NCI-H1436 treated with DMSO at 0.1 percent for 48 hours (cell line): ENCODE results near the gene CASKIN2.
A peak's percentile ranks its signal among the peaks of the same experiment; 100 is the strongest.

ENCODE experiments used
- DNase-seq: peaks from one replicate; lab custom pipeline; 2025; lab: John Stamatoyannopoulos, UW

The CASKIN2 gene

DNA sequence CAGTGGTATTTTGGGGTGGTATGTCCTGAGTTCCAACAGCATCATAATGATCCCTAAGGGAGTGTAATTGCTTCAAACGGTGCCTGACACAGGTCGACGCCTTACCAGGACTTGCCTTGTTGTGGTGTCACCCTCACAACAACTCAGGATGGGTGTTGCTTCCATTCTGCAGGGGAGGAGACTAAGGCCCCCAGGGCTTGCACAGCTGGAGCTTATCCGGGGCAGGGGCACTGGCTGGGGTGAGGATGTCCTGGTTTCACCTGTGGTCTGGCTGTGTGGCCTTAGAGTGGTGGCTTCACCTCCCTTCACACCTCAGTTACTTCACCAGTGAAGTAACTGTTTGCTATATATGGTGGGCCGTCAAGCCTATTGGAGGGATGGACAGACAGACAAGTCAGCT lies 33.5 kb upstream of the CASKIN2 start:
- DNase-seq: no peak

DNA sequence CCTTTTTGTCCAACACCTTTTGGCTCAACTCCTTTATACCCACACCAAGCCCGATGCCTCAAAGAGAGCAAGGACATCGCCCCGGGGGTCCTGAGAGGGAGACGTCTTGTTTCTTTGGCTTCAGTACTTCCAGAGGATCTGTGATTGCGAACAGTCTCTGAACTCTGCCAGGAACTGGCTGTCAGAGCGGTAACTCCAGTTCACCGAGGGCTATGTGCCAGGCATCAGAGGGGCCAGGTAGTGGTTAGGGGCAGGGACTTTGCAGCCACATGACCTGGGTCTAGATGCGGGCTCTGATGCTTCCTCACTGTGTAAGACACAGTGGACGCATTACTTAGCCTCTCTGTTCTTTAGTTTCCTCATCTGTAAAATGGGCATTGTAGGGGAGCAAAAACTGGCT lies 31.8 kb upstream of the CASKIN2 start:
- no peak for DNase-seq

DNA sequence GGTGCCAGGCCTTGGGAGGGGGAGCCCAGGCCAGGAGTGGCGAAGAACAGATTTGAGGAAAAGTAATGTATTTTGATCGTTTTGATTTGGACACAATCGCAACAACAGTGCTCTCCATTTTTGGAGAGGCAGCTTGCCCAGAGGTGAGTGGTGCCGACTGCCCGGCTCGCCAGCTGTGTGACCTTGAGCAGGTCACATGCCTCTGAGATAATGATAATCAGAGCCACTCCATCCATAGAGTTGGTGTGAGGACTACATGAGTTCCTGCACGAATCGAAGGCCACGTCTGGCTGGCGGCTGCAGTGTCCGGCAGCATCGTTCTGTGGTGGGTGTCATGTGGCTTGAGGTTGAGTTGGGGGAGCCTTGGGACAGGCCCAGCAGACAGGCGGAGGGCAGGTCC lies 30.8 kb upstream of the CASKIN2 start:
- DNase-seq: no peak

DNA sequence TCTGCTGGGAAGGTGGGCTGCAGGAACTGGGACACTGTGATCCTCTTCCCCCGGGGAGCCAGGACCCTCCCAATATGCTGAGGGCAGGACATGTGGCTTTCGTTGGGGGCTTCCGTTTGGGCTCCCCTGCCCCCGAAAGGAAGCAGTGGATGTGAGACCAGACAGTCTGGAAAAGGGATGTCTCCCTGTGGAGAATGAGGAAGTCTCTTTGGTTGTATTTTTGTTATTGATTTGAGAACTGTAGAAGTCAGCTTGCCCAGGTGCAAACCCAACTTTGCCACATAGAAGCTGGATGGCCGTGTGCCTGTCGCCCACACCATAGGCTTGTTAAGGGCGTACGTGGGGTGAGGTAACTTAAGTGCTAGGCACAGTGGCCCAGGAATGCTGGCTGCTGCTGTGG lies 28.9 kb upstream of the CASKIN2 start:
- DNase-seq: no peak

DNA sequence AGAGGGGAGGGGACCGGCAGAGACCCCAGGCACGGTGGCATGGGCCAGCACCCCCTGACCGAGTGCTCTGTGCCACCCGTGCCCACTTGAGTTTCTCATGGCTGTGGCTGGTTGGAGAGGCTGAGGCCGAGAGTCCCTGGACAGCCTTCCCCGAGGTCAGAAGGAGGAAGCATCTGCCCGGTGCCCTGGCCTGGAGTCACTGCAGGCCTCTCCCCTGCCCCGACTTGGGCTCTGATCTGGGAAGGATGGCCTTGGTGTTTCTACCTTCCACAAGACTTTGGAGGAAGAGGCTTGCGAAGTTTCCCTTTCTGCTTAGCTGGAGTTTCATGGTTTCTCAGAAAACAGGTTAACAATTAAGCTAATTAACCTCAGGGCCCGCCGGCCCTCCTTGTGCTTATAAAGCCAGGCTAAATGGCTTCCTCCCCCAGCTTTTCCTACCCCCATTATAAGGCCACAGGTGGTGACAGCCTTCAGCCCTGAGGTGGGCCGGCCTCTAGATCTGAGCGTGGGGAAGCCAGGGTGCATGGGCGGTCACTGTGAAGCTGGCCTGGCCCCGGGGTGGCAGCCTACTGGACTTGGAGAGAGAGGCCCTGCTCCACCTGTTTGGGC lies 27.5 kb upstream of the CASKIN2 start:
- DNase-seq: no peak

DNA sequence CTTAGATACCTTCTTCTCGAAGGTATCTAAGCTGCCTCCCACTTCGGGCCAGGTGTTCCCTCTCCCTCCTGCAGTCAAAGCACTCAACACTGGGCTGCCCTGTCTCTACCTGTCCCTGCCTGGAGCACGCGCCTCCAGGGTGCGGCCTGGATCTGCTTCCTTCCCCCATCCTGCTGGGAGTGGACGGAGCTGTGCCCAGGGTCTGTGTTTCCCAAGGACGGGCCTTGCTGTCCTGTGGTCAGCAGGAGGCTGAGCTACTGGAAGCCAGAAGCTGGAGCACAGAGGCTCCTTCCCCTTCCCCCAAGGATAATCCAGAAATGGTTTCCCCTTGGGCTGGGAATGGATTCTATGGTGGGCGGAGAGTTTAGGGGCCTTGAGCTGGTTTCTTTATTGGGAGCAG lies 26.9 kb upstream of the CASKIN2 start:
- no peak for DNase-seq

DNA sequence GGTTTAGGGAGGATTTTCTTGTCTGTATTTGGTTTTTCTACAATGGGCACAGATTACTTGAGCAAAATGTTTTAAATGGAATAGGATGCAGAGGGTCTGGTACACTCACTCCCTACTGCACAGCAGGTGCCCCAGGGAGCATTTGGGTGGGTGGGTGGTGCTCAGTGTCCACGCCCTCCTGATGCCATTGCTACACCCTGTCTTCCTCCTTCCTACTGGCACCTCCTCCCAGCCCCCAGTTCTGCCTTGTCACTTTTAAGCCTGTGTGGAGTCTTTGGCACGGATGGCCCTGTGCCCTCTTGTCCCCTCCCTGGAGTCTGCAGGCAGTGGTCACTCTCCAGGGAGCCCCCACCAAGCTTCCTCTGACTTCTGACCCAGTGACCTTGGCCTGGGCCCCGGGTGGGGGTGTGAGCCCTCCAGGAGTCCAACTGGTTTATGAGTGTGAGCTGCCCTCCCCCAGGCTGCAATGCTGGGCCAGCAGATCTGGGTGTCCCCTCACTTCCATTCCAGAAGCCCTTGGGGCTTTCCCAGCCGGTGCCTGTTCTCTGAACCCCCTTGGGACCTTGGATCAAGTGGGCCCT lies 25.7 kb upstream of the CASKIN2 start:
- no peak for DNase-seq

DNA sequence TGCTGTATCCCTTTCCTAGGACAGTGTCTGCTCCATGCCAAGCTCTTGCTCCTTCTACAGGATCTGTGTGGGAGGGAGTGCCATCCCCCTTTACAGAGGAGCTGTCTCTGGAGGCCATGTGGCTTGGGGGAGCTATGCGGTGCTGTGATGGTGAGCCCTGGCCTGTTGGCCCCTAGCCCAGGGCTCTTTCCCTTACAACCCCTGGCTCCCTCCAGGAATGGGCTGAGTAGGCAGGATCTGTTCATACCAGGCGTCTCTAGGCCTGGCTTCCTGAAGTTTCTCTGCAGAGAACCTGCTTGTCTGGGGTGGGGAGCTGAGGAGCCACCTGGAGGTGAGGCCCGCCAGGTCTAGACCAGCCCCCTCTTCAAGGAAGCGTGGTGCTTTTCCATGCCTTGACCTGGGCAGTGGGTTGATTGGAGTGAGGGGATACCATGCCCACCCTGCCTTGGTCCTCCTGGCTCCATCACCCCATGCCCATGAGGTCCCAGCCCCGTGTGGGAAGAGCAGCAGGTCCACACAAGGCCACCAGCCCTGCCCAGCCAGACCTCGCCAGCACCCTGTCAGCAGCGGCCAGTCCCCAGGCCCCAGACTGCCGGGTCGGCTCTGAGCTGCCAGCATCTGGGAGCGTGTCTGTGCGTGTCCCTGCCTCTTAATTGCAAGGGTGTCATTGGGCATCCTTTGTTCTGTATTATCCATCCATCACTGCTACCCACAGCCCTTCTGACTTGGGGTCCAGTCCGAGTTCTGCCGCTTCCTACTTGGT lies 24.8 kb upstream of the CASKIN2 start:
- no peak for DNase-seq

DNA sequence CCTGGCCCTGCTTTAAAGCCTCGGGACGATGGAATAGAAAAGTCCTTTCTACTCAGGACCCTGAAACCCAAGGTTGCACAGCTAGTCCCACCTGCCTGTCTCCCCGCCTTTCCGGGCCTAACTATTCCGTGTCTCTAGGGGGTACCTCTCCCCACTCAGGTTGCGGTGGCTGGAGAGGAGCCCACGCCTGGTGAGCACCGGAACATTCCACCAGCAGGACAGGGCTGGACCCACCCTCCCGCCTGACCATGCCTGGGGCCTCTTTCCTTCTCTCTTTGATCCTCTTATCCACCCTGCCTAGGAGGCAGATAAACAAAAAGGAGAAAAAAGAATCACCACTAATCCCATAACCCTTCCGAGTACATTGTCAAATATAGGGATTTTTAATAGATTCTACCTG lies 21.0 kb upstream of the CASKIN2 start:
- DNase-seq: no peak

DNA sequence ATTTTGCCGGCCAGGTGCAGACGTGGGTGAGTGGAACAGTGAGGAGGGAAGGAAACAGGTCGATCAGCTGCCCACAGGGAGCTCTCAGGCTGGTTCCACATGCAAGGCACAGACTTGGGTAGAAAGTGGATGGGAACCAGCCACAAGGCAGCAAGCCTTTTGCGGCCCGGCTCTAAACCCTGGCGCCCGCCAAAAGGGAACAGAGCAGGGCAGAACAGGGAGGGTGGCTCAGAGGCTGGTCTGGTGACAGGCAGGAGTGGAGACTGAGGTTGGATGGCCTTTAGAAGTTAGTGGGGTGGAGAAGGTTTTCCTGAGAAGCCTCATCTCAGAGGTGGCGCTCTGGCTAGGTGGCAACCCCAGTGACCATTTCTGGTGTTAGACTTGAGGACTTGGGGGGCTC lies 20.5 kb upstream of the CASKIN2 start:
- DNase-seq: no peak

DNA sequence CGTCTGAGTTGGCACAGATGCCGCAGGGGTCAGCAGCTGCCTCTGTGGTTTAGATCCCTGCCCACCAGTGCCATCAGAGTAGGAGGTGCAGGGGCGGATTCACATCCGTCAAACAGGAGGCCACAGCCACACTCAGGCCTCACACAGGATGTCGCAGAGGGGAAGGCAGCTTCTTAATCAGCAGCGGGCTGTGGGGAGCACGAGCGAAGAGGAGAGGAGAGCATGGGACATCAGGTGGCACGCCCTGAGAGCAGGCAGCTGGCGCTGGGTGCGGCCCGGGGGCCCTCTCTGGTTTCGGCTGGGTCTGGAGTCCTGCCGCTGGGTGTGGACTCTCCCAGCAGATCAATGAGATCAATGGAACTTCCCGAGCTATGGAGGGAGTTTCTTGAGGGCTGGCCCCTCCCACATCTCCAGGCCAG lies 19.8 kb upstream of the CASKIN2 start:
- no peak for DNase-seq

DNA sequence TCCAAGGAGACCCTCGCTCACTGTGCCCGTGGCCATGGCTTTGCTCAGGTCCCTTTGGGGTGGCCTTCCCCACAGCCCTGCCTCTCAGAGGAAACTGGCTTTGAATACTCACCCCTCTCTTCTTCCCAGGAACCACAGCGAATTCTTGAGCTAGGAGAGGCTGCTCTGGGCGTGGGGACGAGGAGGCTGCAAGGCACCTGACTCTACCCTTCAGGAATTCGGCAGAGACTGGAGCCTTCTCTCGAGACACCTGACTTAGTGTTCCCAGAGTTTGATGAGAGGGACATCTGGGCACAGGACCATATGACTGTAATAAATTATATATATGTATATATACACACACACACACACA lies 16.4 kb upstream of the CASKIN2 start:
- no peak for DNase-seq

DNA sequence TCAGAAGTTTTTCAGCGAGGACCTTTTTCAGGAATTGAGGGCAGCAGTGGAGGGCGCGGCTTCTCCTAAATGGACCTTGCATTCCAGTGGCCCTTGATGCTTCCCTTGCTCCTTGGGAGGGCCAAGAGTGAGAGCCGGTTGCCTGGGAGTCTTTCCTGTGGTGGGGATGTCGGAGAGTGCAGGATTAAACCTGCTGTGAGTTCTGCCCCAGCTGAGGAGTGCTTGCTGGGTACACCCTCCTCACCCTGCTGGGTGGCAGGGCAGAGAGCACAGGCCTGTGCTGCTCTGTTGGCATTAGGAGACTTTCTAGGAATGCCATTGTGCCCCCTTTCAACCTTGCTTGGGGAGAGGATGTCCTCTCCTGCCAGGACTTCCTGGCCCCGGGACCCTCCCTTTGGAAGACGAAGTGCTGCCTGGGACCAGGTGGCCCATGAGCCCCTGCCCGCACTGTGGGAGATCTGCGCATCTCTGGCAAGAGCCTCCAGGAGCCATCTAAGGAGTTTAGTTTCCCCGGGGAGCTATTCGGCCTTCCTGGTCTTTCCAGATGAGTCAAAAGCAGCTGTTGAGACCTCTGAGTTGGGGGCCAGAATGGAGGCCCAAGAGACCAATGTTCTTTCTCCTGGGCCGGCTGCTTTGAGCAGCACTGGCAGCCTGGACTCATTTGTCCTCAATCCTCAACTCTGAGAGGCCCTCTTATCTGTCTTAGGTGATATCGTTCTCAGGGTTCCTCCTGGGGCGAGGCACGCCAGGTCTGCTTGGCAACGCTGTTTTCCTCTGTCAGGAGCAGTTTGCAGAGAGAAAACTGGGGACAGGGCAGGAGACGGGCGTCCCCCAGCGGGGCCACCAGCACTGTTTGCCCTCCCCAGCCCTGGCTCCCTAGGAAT lies 15.7 kb upstream of the CASKIN2 start:
- DNase-seq: no peak

DNA sequence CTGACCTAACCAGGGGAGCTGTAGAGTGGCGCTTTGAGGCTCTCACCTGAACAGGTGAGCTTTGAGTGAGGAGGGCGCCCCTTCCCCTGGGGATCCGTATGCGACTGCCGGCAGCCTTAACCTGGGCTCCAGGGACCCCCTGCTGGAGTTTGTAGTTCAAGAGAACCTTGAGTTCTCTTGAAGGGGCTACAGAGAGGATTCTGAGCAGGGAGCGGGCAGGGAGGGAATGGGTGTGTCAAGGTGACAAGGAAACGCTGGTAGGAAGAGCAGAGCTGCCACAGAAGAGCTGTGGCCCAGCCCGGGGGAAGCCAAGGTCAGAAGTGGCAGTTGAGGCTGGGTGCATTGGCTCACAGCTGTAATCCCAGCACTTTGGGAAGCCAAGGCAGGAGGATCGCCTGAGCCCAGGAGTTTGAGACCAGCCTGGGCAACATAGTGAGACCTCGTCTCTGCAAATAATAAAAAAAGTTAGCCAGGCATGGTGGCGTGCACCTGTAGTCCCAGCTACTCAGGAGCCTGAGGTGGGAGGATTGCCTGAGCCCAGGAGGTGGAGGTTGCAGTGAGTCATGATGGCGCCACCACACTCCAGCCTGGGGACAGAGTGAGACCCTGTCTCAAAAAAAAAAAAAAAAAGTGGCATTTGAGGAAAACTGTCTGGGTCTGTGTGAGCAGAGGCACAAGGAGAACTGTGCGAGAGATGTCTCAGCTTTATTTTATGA lies 11.4 kb upstream of the CASKIN2 start:
- DNase-seq: no peak

DNA sequence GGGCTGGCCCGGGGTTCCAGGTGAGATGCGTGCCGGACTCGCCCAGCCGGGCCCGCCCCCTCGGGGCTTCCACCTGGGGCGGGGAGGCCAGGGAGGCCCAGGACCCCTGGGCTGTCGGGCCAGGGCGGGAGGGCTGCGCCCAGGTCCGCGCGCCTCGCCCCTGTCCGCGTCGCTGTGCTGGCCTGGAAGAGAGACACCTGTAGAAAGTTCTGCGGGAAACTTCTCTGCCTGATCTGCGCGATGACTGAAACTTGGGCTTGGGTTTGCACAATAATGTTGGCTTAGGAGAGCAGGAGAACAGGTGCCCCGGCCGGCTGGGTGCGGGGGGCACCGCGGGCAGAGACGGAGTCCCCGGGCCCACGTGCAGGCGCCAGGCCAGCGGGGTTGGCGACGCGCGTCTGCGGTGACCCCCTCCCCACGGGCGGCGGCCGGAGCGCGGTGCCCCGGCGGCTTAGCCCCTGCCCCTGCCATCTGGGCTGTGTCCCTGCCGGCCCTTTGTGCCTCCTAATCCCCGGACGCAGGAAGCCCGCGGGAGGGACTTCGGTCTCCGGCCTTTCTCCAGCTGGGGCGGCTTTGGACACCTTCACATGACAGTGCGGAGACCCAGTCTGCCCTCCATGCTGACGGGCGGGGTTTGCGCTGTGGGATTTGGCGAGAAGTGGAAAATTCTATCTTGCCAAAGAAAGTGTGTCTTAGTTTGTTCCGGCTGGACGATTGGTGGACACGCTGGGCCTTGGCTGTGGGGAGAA lies 10.6 kb upstream of the CASKIN2 start:
- DNase-seq: no peak

DNA sequence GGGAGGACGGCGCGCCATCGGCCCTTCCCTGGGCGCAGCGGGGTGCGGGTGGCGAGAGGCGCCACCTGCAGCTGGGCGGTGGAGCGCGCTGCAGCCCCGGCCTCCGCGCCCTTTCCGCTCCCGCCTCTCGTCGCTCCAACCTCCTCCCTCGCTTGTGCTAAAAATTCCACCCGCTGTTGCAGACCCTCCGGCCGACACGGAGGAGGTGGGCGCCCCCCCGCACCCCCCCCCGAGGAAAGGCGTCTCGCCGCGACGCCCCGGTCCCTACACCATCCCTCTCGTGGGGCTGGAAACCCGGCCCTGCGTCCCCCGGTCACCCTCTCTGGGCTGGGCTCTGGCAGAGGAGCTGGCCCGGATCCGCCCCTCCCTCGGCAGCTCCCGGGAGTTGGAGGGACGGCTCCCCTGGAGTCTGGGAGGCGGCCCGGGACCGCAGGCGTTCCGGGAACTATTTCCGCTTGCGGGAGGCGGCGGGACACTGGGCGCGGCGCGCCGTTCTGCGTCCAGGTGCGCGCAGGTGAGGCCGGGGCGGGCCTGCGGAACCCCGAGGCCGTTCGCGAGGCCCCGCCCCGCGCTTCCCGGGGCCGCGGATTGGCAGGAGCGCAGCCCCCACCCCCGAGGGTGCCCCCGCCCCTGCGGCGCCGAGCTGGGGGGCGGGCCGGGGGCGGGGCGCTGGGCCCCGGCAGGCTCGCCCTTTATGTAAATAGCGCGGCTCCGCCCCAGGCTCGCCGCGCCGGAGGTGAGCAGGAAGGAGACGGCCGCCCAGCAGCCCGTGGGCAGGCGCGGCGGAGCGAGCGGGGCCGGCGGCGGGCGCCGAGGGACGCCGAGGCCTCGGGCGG lies 9.9 kb upstream of the CASKIN2 start, which contains the start of gene LLGL2:
Gene LLGL2 (plus strand): TSS at position 728 of the 836 bp plus-strand sequence. CDS start 17,730 bp downstream, outside the sequence.
- peak; percentile 56 for DNase-seq

DNA sequence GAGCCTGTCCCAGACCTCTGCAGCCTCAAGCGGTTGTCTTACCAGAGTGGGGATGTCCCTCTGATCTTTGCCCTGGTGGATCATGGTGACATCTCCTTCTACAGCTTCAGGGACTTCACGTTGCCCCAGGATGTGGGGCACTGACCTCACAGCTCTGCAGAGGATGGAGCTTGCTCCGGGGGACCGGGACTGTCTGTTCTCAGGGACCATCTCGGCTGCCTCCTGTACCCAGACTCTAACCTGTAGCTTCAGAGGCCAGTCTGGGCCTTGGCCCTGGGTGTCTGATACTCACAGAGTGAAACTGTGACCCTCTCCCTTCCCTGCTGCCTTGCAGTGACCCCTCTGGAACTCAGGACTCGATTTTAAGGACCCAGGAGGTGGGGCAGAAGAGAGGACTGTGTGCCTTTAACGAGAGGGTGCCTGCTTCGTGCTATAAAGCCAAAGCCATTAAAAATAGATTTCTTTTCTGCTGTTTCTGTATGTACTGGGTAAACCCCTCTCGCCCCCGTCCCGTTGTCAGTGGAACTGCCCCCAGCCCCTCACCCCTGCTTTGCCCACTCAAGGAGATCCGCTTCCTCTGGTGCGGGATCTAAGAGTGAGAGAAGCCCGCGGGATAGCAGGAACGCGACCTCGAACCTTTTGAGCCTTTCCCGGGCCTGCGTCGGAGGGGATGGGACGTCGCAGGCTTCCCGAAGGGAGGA lies 9.1 kb upstream of the CASKIN2 start:
- no peak for DNase-seq

DNA sequence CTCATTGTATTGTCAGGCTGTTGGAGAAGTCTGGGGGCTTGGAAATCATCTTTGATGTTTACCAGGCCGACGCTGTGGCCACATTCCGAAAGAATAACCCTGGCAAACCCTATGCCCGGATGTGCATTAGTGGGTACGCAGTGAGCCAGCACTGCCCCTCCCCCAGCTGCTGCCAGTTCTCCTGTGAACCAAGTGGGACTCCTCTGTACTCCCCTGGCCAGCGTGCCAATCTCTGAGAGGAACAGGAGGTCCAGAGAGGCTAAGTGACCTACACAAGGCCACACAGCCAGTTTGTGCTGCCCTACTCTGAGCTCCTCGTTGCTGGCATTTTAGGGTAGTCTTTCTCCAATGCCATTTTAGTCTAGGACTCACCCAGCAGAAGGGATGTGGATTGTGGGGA lies 8.3 kb upstream of the CASKIN2 start:
- DNase-seq: no peak

DNA sequence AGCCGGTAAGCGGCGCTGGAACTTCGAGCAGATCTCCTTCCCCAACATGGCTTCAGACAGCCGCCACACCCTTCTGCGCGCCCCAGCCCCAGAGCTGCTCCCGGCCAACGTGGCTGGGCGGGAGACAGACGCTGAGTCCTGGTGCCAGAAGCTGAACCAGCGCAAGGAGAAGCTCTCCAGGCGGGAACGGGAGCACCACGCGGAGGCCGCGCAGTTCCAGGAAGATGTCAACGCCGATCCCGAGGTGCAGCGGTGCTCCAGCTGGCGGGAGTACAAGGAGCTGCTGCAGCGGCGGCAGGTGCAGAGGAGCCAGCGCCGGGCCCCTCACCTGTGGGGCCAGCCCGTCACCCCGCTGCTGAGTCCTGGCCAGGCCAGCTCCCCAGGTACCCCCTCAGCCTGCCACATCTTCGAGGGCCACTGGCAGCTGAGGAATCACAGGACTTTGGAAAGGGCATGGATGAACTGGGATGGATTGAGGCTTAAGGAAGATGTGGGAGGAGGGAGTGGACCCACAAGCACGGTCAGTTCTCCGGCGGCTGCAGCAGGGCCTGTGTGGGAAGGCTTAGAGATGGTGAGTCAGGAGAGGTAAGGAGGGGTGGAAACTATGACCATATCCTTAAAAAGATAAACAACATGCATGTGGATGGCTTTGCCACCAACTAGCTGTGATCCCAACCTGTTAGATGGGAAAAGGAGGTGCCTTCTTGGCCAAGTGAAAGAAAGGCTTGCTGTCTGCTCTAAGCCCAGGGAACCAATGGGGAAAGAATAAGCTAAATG lies 6.8 kb upstream of the CASKIN2 start:
- no peak for DNase-seq
